Measurements from ENCODE around the gene SLC45A1.
"Not testable (repeated sequence)": the region's sequence is repeated elsewhere in the genome, so short reads cannot be mapped to it uniquely, and the experiment has no call there.

Gene SLC45A1

GRCh38 chr1:8367571-8368194 is 49.8 kb downstream of the SLC45A1 start:
- DNase-seq (ENCODE audit: low read depth), result no peak

- DNase-seq (ENCODE audit: low read depth), result no peak
Measured at GRCh38 chr1:8368956-8369639, 51.2 kb downstream of the SLC45A1 start.

- no peak for DNase-seq (ENCODE audit: low read depth)
Measured at GRCh38 chr1:8370046-8370881, 52.4 kb downstream of the SLC45A1 start.

- DNase-seq (ENCODE audit: low read depth), result no peak
Measured at GRCh38 chr1:8370905-8371315, 53.0 kb downstream of the SLC45A1 start.

- no peak for DNase-seq (ENCODE audit: low read depth)
Measured at GRCh38 chr1:8371372-8371991, 53.6 kb downstream of the SLC45A1 start.

- DNase-seq (ENCODE audit: low read depth), result no peak
Measured at GRCh38 chr1:8373125-8373524, 55.2 kb downstream of the SLC45A1 start.

GRCh38 chr1:8373581-8374241 is 55.8 kb downstream of the SLC45A1 start:
- peak; percentile 36 for DNase-seq (ENCODE audit: low read depth)

- DNase-seq (ENCODE audit: low read depth), result no peak
Measured at GRCh38 chr1:8374356-8374755, 56.4 kb downstream of the SLC45A1 start.

- DNase-seq (ENCODE audit: low read depth), result no peak
Measured at GRCh38 chr1:8374812-8375211, 56.9 kb downstream of the SLC45A1 start.

- DNase-seq (ENCODE audit: low read depth), result no peak
Measured at GRCh38 chr1:8376358-8376840, 58.5 kb downstream of the SLC45A1 start.

GRCh38 chr1:8377271-8377981 is 59.5 kb downstream of the SLC45A1 start:
- no peak for DNase-seq (ENCODE audit: low read depth)

GRCh38 chr1:8378178-8378577 is 60.3 kb downstream of the SLC45A1 start:
- no peak for DNase-seq (ENCODE audit: low read depth)

- DNase-seq (ENCODE audit: low read depth), result no peak
Measured at GRCh38 chr1:8378981-8379470, 61.1 kb downstream of the SLC45A1 start.

- no peak for DNase-seq (ENCODE audit: low read depth)
Measured at GRCh38 chr1:8379513-8380186, 61.7 kb downstream of the SLC45A1 start.

GRCh38 chr1:8380310-8380709 is 62.4 kb downstream of the SLC45A1 start:
- DNase-seq (ENCODE audit: low read depth), result not testable (repeated sequence)

- no peak for DNase-seq (ENCODE audit: low read depth)
Measured at GRCh38 chr1:8381618-8382017, 63.7 kb downstream of the SLC45A1 start.

- DNase-seq (ENCODE audit: low read depth), result no peak
Measured at GRCh38 chr1:8382051-8382505, 64.2 kb downstream of the SLC45A1 start.

- DNase-seq (ENCODE audit: low read depth), result no peak
Measured at GRCh38 chr1:8382608-8383505, 64.9 kb downstream of the SLC45A1 start.

GRCh38 chr1:8384088-8384487 is 66.2 kb downstream of the SLC45A1 start:
- DNase-seq (ENCODE audit: low read depth), result no peak

All from HS-5 (cell line).